GM21528 (cell line): ENCODE measurements around the gene EFCAB14.
"Not testable (repeated sequence)": the region's sequence is repeated elsewhere in the genome, so short reads cannot be mapped to it uniquely, and the experiment has no call there.

Source experiments
- ATAC-seq: cut with Tn5 transposase; IDR thresholded peaks from one replicate; pipeline ENCODE4 v1.9.1; 2021; ENCODE audit warnings: mild to moderate bottlenecking, moderate library complexity; ENCODE audit not compliant: unreplicated experiment, low FRiP score

Gene EFCAB14

GRCh38 chr1:46724991-46725735 lies 6.2 kb upstream of the EFCAB14 start:
- peak; percentile 79 for ATAC-seq

GRCh38 chr1:46723901-46724300 lies 5.0 kb upstream of the EFCAB14 start:
- no peak for ATAC-seq

- no peak for ATAC-seq
Measured at GRCh38 chr1:46721686-46722205, 2.8 kb upstream of the EFCAB14 start.

- ATAC-seq: no peak
Measured at GRCh38 chr1:46721204-46721603, 2.3 kb upstream of the EFCAB14 start.

- not testable (repeated sequence) for ATAC-seq
Measured at GRCh38 chr1:46720319-46720718, 1.4 kb upstream of the EFCAB14 start.

GRCh38 chr1:46719689-46720088 lies 775 bp upstream of the EFCAB14 start:
- ATAC-seq: no peak

GRCh38 chr1:46718340-46718726 lies 581 bp downstream of the EFCAB14 start:
- ATAC-seq: no peak

- ATAC-seq: no peak
Measured at GRCh38 chr1:46717654-46718053, 1.3 kb downstream of the EFCAB14 start.

GRCh38 chr1:46714976-46715375 lies 3.9 kb downstream of the EFCAB14 start:
- ATAC-seq: no peak

- ATAC-seq: no peak
Measured at GRCh38 chr1:46708121-46708520, 10.8 kb downstream of the EFCAB14 start.

- ATAC-seq: no peak
Measured at GRCh38 chr1:46705408-46705807, 13.5 kb downstream of the EFCAB14 start.

- ATAC-seq: no peak
Measured at GRCh38 chr1:46703927-46704641, 14.8 kb downstream of the EFCAB14 start.

GRCh38 chr1:46699666-46700065 lies 19.2 kb downstream of the EFCAB14 start:
- no peak for ATAC-seq

- ATAC-seq: no peak
Measured at GRCh38 chr1:46697053-46697452, 21.9 kb downstream of the EFCAB14 start.

- not testable (repeated sequence) for ATAC-seq
Measured at GRCh38 chr1:46694676-46695075, 24.2 kb downstream of the EFCAB14 start.

GRCh38 chr1:46692811-46693770 lies 25.8 kb downstream of the EFCAB14 start:
- no peak for ATAC-seq

GRCh38 chr1:46691997-46692790 lies 26.7 kb downstream of the EFCAB14 start:
- no peak for ATAC-seq

- no peak for ATAC-seq
Measured at GRCh38 chr1:46690931-46691421, 27.9 kb downstream of the EFCAB14 start.

- no peak for ATAC-seq
Measured at GRCh38 chr1:46689897-46690296, 29.0 kb downstream of the EFCAB14 start.

- ATAC-seq: no peak
Measured at GRCh38 chr1:46689356-46689755, 29.6 kb downstream of the EFCAB14 start.
